ENCODE data around the gene SH2D1A. TPM values are rescaled to one million over a fixed set of nuclear protein-coding genes. Genes with fewer than 3 reads are reported as not detected.
"Not testable (repeated sequence)": the region's sequence is repeated elsewhere in the genome, so short reads cannot be mapped to it uniquely, and the experiment has no call there.

The SH2D1A gene
- total and polyA plus RNA-seq, 2 of the 13 experiments (the other 11 are each of a cell fraction or from before 2014, with no cell fraction given) = not detected

- POLR2A ChIA-PET; H3K9me3 ChIP-seq (ENCODE audit: low read length); H3K4me3 ChIP-seq (replicated peaks in 1 of 3; ENCODE audit: insufficient read depth in 1 of 3, low read depth in 2 of 3, low read length in 3 of 3); CTCF ChIA-PET (ENCODE audit: low intra/inter-chr PET ratio, low total read pairs); H3K27ac ChIP-seq (ENCODE audit: extremely low read length, insufficient read depth, low read length); FAIRE-seq; H3K79me2 ChIP-seq (ENCODE audit: insufficient read depth, low read length); intact Hi-C loops (cut with micrococcal nuclease; ENCODE audit: unreplicated experiment); ATAC-seq; H3K9ac ChIP-seq (ENCODE audit: insufficient read depth, low read depth, low read length); H2AFZ ChIP-seq (ENCODE audit: low read length); H4K20me1 ChIP-seq (ENCODE audit: insufficient read depth, low read length); H3K36me3 ChIP-seq (replicated peaks in 1 of 2; ENCODE audit: control insufficient read depth in 1 of 2, insufficient read depth in 2 of 2, low read length in 2 of 2); BruUV-seq (replicated peaks); DNase-seq (ENCODE audit: low spot score); H3K27me3 ChIP-seq (ENCODE audit: control insufficient read depth in 1 of 2, insufficient read depth in 2 of 2, low read length in 2 of 2); H3K4me2 ChIP-seq (ENCODE audit: low read depth, low read length); H3K4me1 ChIP-seq (ENCODE audit: insufficient read depth, low read length); in situ Hi-C loops (cut with HindIII; ENCODE audit: extremely low pct_ligation_motif_present, low pct_unique_long_range_greater_than_20kb): not testable (repeated sequence)
- 38% methylated on average over 4 of the region's 4 CpGs for WGBS (ENCODE audit: low lambda C conversion rate)
Observed at GRCh38 chrX:124299323-124299722, 47.0 kb upstream of the SH2D1A start.

GRCh38 chrX:124300405-124300804 lies 46.0 kb upstream of the SH2D1A start:
- Histone ChIP-seq H3K9ac (ENCODE audit: insufficient read depth, low read depth, low read length) (no peak overlapping the region), H3K4me2 (ENCODE audit: low read depth, low read length) (no peak overlapping the region), H3K36me3 (replicated peaks in 1 of 2; ENCODE audit: control insufficient read depth in 1 of 2, insufficient read depth in 2 of 2, low read length in 2 of 2) (no peaks in the 10 kb centered on the region), H3K4me1 (ENCODE audit: insufficient read depth, low read length) (no peaks in the 10 kb centered on the region), H2AFZ (ENCODE audit: low read length) (no peak overlapping the region), H3K79me2 (ENCODE audit: insufficient read depth, low read length) (no peaks in the 10 kb centered on the region), H3K9me3 (ENCODE audit: low read length) (no peaks in the 10 kb centered on the region), H3K27ac (ENCODE audit: extremely low read length, insufficient read depth, low read length) (no peak overlapping the region), H4K20me1 (ENCODE audit: insufficient read depth, low read length) (no peaks in the 10 kb centered on the region), H3K27me3 (ENCODE audit: control insufficient read depth in 1 of 2, insufficient read depth in 2 of 2, low read length in 2 of 2) (no peaks in the 10 kb centered on the region), H3K4me3 (replicated peaks in 1 of 3; ENCODE audit: insufficient read depth in 1 of 3, low read depth in 2 of 3, low read length in 3 of 3) (no peak overlapping the region)
- POLR2A ChIA-PET = no interaction called here
- in situ Hi-C loops (cut with HindIII; ENCODE audit: extremely low pct_ligation_motif_present, low pct_unique_long_range_greater_than_20kb) (no loop called here), intact Hi-C loops (cut with micrococcal nuclease; ENCODE audit: unreplicated experiment) (no loop called here)
- FAIRE-seq = no peak
- CTCF ChIA-PET (ENCODE audit: low intra/inter-chr PET ratio, low total read pairs) = no interaction called here
- DNase-seq (ENCODE audit: low spot score) = no peak
- ATAC-seq = no peak
- WGBS (ENCODE audit: low lambda C conversion rate) = 1% methylated on average over 4 of the region's 4 CpGs
- no TSS peak for BruUV-seq (replicated peaks)
- TF ChIP-seq POLR2AphosphoS5 (IDR thresholded peaks at IDR 0.05; ENCODE audit: low read depth, low read length) (no peak), ELF1 (CRISPR knock-in tag; IDR thresholded peaks at IDR 0.05) (no peak), KAT2B (IDR thresholded peaks at IDR 0.05; ENCODE audit: borderline replicate concordance, low read depth, low read length) (no peak), SRSF4 (IDR thresholded peaks at IDR 0.05; ENCODE audit: low read depth, low read length, poor library complexity, severe bottlenecking) (no peak)

Data from HepG2 (cell line).